Measurements from ENCODE around the gene DYSF. TPM values are rescaled to one million over a fixed set of nuclear protein-coding genes. Genes with fewer than 3 reads are reported as not detected.

The DYSF gene
- total RNA-seq, 2 donors from 2014 or later, result 1.4 to 3.1 TPM

DNA sequence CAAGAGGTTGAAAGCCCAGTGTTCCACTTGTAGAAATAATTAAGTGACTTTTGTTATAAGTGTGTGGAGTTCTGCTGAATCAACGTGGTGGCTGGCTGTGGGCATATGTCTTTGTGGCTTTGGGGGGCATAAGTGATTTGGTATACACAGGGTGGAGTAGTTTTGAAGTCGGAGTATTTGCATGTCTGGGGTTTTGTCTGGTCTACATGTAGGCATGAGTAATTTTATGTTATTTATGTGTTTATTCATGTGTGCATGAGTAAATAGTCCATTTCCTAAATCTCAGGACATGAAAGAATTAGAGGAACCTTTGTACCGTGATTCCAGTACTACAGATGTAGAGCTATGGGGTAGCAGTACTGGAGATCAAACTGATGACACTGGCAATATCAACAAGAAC is 179.7 kb downstream of the DYSF start:
- H3K4me1 ChIP-seq (ENCODE audit: control insufficient read depth, insufficient read depth, low read length), result no peaks in the 10 kb centered on the region
- peaks cover 4% of the 10 kb centered on the region for H3K4me1 Mint-ChIP-seq
- no peaks in the 10 kb centered on the region for H3K27me3 Mint-ChIP-seq (ENCODE audit: insufficient read depth)
- no peak overlapping the region for H3K27ac Mint-ChIP-seq
- 89% methylated on average over 2 to 3 of the region's 3 CpGs for WGBS, 2 experiments (ENCODE audit: insufficient coverage in 1 of 2, insufficient read length in 1 of 2)
- H3K9me3 Mint-ChIP-seq, result no peaks in the 10 kb centered on the region
- no peaks in the 10 kb centered on the region for H3K36me3 ChIP-seq (ENCODE audit: control insufficient read depth, insufficient read depth, low read length)
- H3K9ac ChIP-seq (ENCODE audit: extremely low read depth, low read length, poor library complexity, severe bottlenecking), result no peak overlapping the region
- no peaks in the 10 kb centered on the region for H3K36me3 Mint-ChIP-seq (ENCODE audit: low read depth)
- no peak overlapping the region for H3K4me3 Mint-ChIP-seq
- no peak overlapping the region for H3K27ac ChIP-seq (ENCODE audit: low read depth, low read length)
- H3K4me3 ChIP-seq (ENCODE audit: low read length), result no peak overlapping the region
- H3K9me3 ChIP-seq (ENCODE audit: control insufficient read depth, low read length), result no peaks in the 10 kb centered on the region
- H3K27me3 ChIP-seq (ENCODE audit: control insufficient read depth, insufficient read depth, low read length, poor library complexity, severe bottlenecking), result no peaks in the 10 kb centered on the region
- no peak for DNase-seq
- no peak for TF ChIP-seq CTCF (conservative IDR thresholded peaks at IDR 0.05)

DNA sequence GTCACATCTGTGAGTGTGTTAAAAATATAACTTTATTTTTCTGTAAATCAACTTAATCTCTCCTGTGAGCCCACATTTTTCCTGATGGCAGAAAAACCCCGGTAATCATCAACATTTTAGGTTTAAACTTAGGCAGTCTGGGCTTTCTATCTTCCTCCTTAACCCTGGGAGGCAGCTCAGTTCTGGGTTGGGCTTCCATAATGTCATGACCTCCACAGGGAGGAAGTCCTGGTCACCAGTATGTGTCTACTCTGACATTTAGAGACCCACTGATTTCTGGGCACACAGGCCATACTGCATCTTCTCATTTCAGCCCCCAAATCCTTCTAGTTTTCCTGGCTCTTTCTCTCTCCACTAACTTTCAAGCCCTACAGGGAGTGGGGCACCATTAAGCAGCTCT is 181.2 kb downstream of the DYSF start:
- H3K4me1 Mint-ChIP-seq, result peaks cover 4% of the 10 kb centered on the region
- Histone ChIP-seq H3K36me3 (ENCODE audit: control insufficient read depth, insufficient read depth, low read length) (no peaks in the 10 kb centered on the region), H3K9ac (ENCODE audit: extremely low read depth, low read length, poor library complexity, severe bottlenecking) (no peak overlapping the region), H3K27ac (ENCODE audit: low read depth, low read length) (no peak overlapping the region), H3K4me1 (ENCODE audit: control insufficient read depth, insufficient read depth, low read length) (no peaks in the 10 kb centered on the region), H3K9me3 (ENCODE audit: control insufficient read depth, low read length) (no peaks in the 10 kb centered on the region), H3K27me3 (ENCODE audit: control insufficient read depth, insufficient read depth, low read length, poor library complexity, severe bottlenecking) (no peaks in the 10 kb centered on the region), H3K4me3 (ENCODE audit: low read length) (no peak overlapping the region)
- DNase-seq, result no peak
- TF ChIP-seq CTCF (conservative IDR thresholded peaks at IDR 0.05), result no peak
- no peaks in the 10 kb centered on the region for H3K27me3 Mint-ChIP-seq (ENCODE audit: insufficient read depth)
- H3K4me3 Mint-ChIP-seq, result no peak overlapping the region
- no peaks in the 10 kb centered on the region for H3K9me3 Mint-ChIP-seq
- H3K36me3 Mint-ChIP-seq (ENCODE audit: low read depth), result no peaks in the 10 kb centered on the region
- WGBS, 2 experiments (ENCODE audit: insufficient coverage in 1 of 2, insufficient read length in 1 of 2), result 87 to 100% methylated on average over 1 of the region's 1 CpG
- no peak overlapping the region for H3K27ac Mint-ChIP-seq

DNA sequence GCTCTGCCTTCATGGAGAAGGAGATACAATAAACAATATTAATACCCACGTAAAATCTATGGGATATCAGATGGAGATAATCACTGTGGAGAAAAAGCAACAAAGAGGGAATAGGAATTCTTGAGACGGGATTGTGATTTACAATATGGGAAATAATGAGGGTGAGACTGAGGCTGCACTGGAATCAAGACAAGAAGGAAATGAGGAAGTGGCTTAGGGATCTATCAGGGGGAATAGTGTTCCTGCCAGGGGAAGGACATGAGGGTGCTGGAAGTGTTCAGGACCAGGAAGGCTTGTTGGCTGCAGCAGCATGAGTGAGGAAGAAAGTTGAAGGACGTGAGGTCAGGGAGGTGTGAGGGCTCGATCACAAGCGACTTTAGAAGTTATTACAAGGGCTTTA is 182.4 kb downstream of the DYSF start:
- H3K4me3 Mint-ChIP-seq, result no peak overlapping the region
- Histone ChIP-seq H3K4me1 (ENCODE audit: control insufficient read depth, insufficient read depth, low read length) (no peaks in the 10 kb centered on the region), H3K4me3 (ENCODE audit: low read length) (no peak overlapping the region), H3K9ac (ENCODE audit: extremely low read depth, low read length, poor library complexity, severe bottlenecking) (no peak overlapping the region), H3K9me3 (ENCODE audit: control insufficient read depth, low read length) (no peaks in the 10 kb centered on the region), H3K36me3 (ENCODE audit: control insufficient read depth, insufficient read depth, low read length) (no peaks in the 10 kb centered on the region), H3K27me3 (ENCODE audit: control insufficient read depth, insufficient read depth, low read length, poor library complexity, severe bottlenecking) (no peaks in the 10 kb centered on the region), H3K27ac (ENCODE audit: low read depth, low read length) (no peak overlapping the region)
- 82 to 93% methylated on average over 4 to 5 of the region's 5 CpGs for WGBS, 2 experiments (ENCODE audit: insufficient coverage in 1 of 2, insufficient read length in 1 of 2)
- peaks cover 4% of the 10 kb centered on the region for H3K4me1 Mint-ChIP-seq
- TF ChIP-seq CTCF (conservative IDR thresholded peaks at IDR 0.05), result no peak
- no peaks in the 10 kb centered on the region for H3K27me3 Mint-ChIP-seq (ENCODE audit: insufficient read depth)
- H3K36me3 Mint-ChIP-seq (ENCODE audit: low read depth), result no peaks in the 10 kb centered on the region
- no peak overlapping the region for H3K27ac Mint-ChIP-seq
- H3K9me3 Mint-ChIP-seq, result no peaks in the 10 kb centered on the region
- DNase-seq, result no peak

Data from endodermal cell (in vitro differentiated cells).